Measurements from ENCODE around the gene CTXND1. TPM values are rescaled to one million over a fixed set of nuclear protein-coding genes. Genes with fewer than 3 reads are reported as not detected.

The CTXND1 gene
- total and polyA plus RNA-seq, 2 of the 8 experiments (the other 6 are each of a cell fraction or from before 2014, with no cell fraction given) = 0.03 TPM; not detected in 1

DNA sequence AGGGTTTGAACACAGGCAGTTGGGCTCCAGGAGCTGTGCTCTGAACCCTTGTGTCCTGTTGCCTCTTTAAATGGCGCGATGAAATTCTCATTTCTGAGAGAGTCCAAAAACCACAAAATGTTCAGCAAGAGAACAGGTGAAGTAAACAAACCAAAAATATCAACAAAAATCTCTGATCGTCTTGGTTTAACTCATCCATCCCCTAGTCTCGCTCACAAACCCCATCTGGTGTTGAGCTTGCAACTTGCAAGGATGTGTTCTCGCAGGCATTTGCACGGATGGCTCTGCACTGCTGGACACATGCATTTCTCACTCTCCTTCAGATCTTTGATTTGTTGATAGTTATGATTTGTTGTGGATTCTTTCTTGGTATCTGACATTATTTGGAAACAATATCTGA lies 68.1 kb downstream of the CTXND1 start:
- Histone ChIP-seq H3K79me2 (ENCODE audit: control insufficient read depth in 1 of 2, insufficient read depth in 2 of 2, low read length in 2 of 2) (no peaks in the 10 kb centered on the region), H2AFZ (ENCODE audit: low read length) (no peak overlapping the region), H2BK15ac (ENCODE audit: low read length) (no peak overlapping the region), H2BK120ac (replicated peaks; ENCODE audit: low read depth, low read length) (no peak overlapping the region), H4K91ac (replicated peaks; ENCODE audit: insufficient read length, low read length) (no peak overlapping the region), H3K36me3 (ENCODE audit: control insufficient read depth in 2 of 4, insufficient read depth in 4 of 4, low read length in 3 of 4) (peaks cover 0 to 7% (median 2%) of the 10 kb centered on the region in 4 experiments; a peak in 3 of 8 replicates), H2AK5ac (ENCODE audit: low read depth, low read length) (no peak overlapping the region), H3K4me2 (ENCODE audit: insufficient read depth in 1 of 2, low read depth in 2 of 2, low read length in 2 of 2) (no peak overlapping the region), H3K4ac (replicated peaks; ENCODE audit: insufficient read length, low read depth, low read length) (no peak overlapping the region), H2BK5ac (ENCODE audit: low read depth, low read length) (no peak overlapping the region), H2BK12ac (ENCODE audit: low read depth, low read length) (no peak overlapping the region), H3K9me3 (ENCODE audit: insufficient read depth in 2 of 2, low read depth in 1 of 2, low read length in 1 of 2) (no peaks in the 10 kb centered on the region), H3K23me2 (ENCODE audit: low read depth, low read length) (no peaks in the 10 kb centered on the region), H3K14ac (ENCODE audit: insufficient read length) (no peak overlapping the region), H3K27me3 (replicated peaks in 1 of 4; ENCODE audit: control insufficient read depth in 3 of 4, extremely low read depth in 1 of 4, insufficient read depth in 3 of 4, low read length in 3 of 4) (no peaks in the 10 kb centered on the region), H3K79me1 (ENCODE audit: low read depth, low read length) (no peaks in the 10 kb centered on the region), H3K9ac (replicated peaks in 1 of 4; ENCODE audit: extremely low read depth in 1 of 4, low read depth in 3 of 4, low read length in 3 of 4) (no peak overlapping the region), H3K4me1 (replicated peaks in 1 of 4; ENCODE audit: control insufficient read depth in 3 of 4, insufficient read depth in 4 of 4, low read length in 3 of 4) (no peaks in the 10 kb centered on the region), H3K4me3 (ENCODE audit: extremely low read depth in 1 of 4, insufficient read depth in 2 of 4, low read depth in 3 of 4, low read length in 4 of 4) (no peak overlapping the region), H4K8ac (ENCODE audit: extremely low read depth, insufficient read depth, low read length) (no peak overlapping the region; the same call in 1 of the 2 replicates), H4K5ac (ENCODE audit: insufficient read length, low read depth, low read length) (no peak overlapping the region), H3K23ac (ENCODE audit: insufficient read length) (no peak overlapping the region), H3K18ac (ENCODE audit: extremely low read depth, low read length) (no peak overlapping the region), H4K20me1 (replicated peaks in 1 of 2; ENCODE audit: control insufficient read depth in 1 of 2, insufficient read depth in 2 of 2, low read length in 2 of 2) (no peaks in the 10 kb centered on the region), H3K27ac (ENCODE audit: low read depth, low read length) (no peak overlapping the region), H3K56ac (replicated peaks; ENCODE audit: insufficient read length, low read depth, low read length) (no peak overlapping the region), H2BK20ac (ENCODE audit: low read length) (no peak overlapping the region)
- POLR2A ChIA-PET (ENCODE audit: partially characterized antibody) = no interaction called here
- CTCF ChIA-PET (ENCODE audit: partially characterized antibody) = interaction anchor here (0.7 to 1.6 kb wide), 9 partner anchors 9 to 334 kb away, joined by 3 to 7 read pairs (median 4); no protein-coding TSS in a partner anchor
- WGBS, 2 experiments (ENCODE audit: extremely low coverage in 1 of 2, insufficient coverage in 1 of 2, insufficient read length in 1 of 2, insufficient replicate concordance in 2 of 2, low coverage in 1 of 2, low lambda C conversion rate in 2 of 2, missing lambda C conversion rate in 1 of 2) = 94% methylated on average over 6 of the region's 6 CpGs; no CpG with 5 or more reads in 1 of the 2 experiments
- TF ChIP-seq, protein P1, sequence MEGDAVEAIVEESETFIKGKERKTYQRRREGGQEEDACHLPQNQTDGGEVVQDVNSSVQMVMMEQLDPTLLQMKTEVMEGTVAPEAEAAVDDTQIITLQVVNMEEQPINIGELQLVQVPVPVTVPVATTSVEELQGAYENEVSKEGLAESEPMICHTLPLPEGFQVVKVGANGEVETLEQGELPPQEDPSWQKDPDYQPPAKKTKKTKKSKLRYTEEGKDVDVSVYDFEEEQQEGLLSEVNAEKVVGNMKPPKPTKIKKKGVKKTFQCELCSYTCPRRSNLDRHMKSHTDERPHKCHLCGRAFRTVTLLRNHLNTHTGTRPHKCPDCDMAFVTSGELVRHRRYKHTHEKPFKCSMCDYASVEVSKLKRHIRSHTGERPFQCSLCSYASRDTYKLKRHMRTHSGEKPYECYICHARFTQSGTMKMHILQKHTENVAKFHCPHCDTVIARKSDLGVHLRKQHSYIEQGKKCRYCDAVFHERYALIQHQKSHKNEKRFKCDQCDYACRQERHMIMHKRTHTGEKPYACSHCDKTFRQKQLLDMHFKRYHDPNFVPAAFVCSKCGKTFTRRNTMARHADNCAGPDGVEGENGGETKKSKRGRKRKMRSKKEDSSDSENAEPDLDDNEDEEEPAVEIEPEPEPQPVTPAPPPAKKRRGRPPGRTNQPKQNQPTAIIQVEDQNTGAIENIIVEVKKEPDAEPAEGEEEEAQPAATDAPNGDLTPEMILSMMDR (IDR thresholded peaks at IDR 0.05; ENCODE audit: control extremely low read depth in 1 of 3, insufficient read depth in 1 of 3, low read depth in 1 of 3, low read length in 3 of 3) = peak; percentile 29 to 49 (median 47); a peak in 3 of 4 replicates
- TF ChIP-seq RAD21 (IDR thresholded peaks at IDR 0.05 in 1 of 2, conservative IDR thresholded peaks at IDR 0.05 in 1 of 2; ENCODE audit: low read depth in 2 of 2, low read length in 2 of 2) (peak; percentile 34 to 48; a peak in 3 of 4 replicates), TCF12 (IDR thresholded peaks at IDR 0.05; ENCODE audit: low read depth, low read length) (no peak), MAFK (IDR thresholded peaks at IDR 0.05; ENCODE audit: low read depth, low read length) (no peak)
- TF ChIP-seq, protein P2, sequence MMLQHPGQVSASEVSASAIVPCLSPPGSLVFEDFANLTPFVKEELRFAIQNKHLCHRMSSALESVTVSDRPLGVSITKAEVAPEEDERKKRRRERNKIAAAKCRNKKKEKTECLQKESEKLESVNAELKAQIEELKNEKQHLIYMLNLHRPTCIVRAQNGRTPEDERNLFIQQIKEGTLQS (IDR thresholded peaks at IDR 0.05; ENCODE audit: insufficient read depth, low read depth, low read length) = no peak
- FAIRE-seq = peak; percentile 24
- no peak for DNase-seq (ENCODE audit: low read depth in 1 of 2, low spot score in 2 of 2)

Measured in H1 (cell line).